H1 (cell line): ENCODE data around the gene ZBED1.

Experiments used
- ATF2 ChIP-seq: IDR thresholded peaks from 2 replicates; pipeline ENCODE4 v1.6.1; 2012; ENCODE audit warnings: low read length, inconsistent platforms
- CREB1 ChIP-seq: IDR thresholded peaks from 2 replicates; pipeline ENCODE4 v1.6.1; 2012; ENCODE audit warnings: inconsistent platforms
- CTCF ChIP-seq, 3 experiments: IDR thresholded peaks; 1 replicate in 2 of 3; 2 replicates in 1 of 3; pipeline versions ENCODE4 v1.5.1 to v1.6.1; 2011; ENCODE audit warnings: low read length in 3 of 3, mild to moderate bottlenecking in 3 of 3, inconsistent platforms in 2 of 3, low read depth in 1 of 3, moderate library complexity in 1 of 3; ENCODE audit not compliant: insufficient read depth in 1 of 3; ENCODE audit errors: control extremely low read depth in 1 of 3
- HDAC6 ChIP-seq: IDR thresholded peaks from one replicate; pipeline ENCODE4 v1.7.1; 2012; ENCODE audit warnings: low read depth, mild to moderate bottlenecking, inconsistent platforms, low read length, moderate library complexity
- JUN ChIP-seq: IDR thresholded peaks from 2 replicates; pipeline ENCODE4 v1.6.1; 2011; ENCODE audit warnings: low read depth, mild to moderate bottlenecking, improper control_type of control experiment, low read length
- JUND ChIP-seq: IDR thresholded peaks from 2 replicates; pipeline ENCODE4 v1.6.1; 2011; ENCODE audit warnings: mild to moderate bottlenecking, improper control_type of control experiment, low read length
- POLR2A ChIP-seq, 2 experiments: IDR thresholded peaks; 1 replicate in 1 of 2; 2 replicates in 1 of 2; pipeline ENCODE4 v1.6.1; 2011; ENCODE audit warnings: low read depth in 2 of 2, low read length in 2 of 2, mild to moderate bottlenecking in 2 of 2; ENCODE audit errors: control extremely low read depth in 1 of 2
- SUZ12 ChIP-seq: fragments of 200-600 bp; sonication (generic); IDR thresholded peaks from 2 replicates; pipeline ENCODE4 v1.6.1; 2012; ENCODE audit warnings: mild to moderate bottlenecking, inconsistent platforms, low read length, moderate library complexity, mixed read lengths
- TEAD4 ChIP-seq: IDR thresholded peaks from 2 replicates; pipeline ENCODE4 v1.6.1; 2012; ENCODE audit warnings: low read depth, low read length, inconsistent platforms, mixed read lengths
- TF ChIP-seq, protein P1 (sequence below): IDR thresholded peaks from 2 replicates; pipeline ENCODE4 v1.6.1; 2012; ENCODE audit warnings: inconsistent platforms
- TF ChIP-seq, protein P2 (sequence below): IDR thresholded peaks from 2 replicates; pipeline ENCODE4 v1.6.1; 2011; ENCODE audit warnings: low read depth, mild to moderate bottlenecking, low read length; ENCODE audit not compliant: insufficient read depth

GRCh38 chrX:2442694-2443093, 58.1 kb downstream of the ZBED1 start:
- TF ChIP-seq POLR2A (IDR thresholded peaks at IDR 0.05; ENCODE audit: control extremely low read depth in 1 of 2, low read depth in 2 of 2, low read length in 2 of 2) = no peak
- TF ChIP-seq CTCF (IDR thresholded peaks at IDR 0.05; ENCODE audit: control extremely low read depth in 1 of 3, insufficient read depth in 1 of 3, low read depth in 1 of 3, low read length in 3 of 3) = no peak
- TF ChIP-seq, protein P1, sequence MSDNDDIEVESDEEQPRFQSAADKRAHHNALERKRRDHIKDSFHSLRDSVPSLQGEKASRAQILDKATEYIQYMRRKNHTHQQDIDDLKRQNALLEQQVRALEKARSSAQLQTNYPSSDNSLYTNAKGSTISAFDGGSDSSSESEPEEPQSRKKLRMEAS = no peak
- TF ChIP-seq, protein P2, sequence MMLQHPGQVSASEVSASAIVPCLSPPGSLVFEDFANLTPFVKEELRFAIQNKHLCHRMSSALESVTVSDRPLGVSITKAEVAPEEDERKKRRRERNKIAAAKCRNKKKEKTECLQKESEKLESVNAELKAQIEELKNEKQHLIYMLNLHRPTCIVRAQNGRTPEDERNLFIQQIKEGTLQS = no peak
- TF ChIP-seq SUZ12 = no peak
- TF ChIP-seq JUND = no peak
- no peak for TF ChIP-seq HDAC6
- TF ChIP-seq TEAD4 = no peak
- TF ChIP-seq ATF2 = no peak
- TF ChIP-seq CREB1 = no peak
- TF ChIP-seq JUN = no peak
